GM18519 (cell line): Measurements from ENCODE around the gene MYH14.
A peak's percentile ranks its signal among the peaks of the same experiment; 100 is the strongest.
"Not testable (repeated sequence)": the region's sequence is repeated elsewhere in the genome, so short reads cannot be mapped to it uniquely, and the experiment has no call there.

Experiments used
- ATAC-seq: cut with Tn5 transposase; IDR thresholded peaks from one replicate; pipeline ENCODE4 v1.9.1; 2021; ENCODE audit warnings: mild to moderate bottlenecking, moderate library complexity; ENCODE audit not compliant: unreplicated experiment, low FRiP score

MYH14 gene

GRCh38 chr19:50329146-50329925, 125.9 kb downstream of the MYH14 start, which contains the start of gene KCNC3:
Gene KCNC3 (minus strand): TSS chr19:50329377. CDS start chr19:50329082, 295 bp downstream.
- peak; percentile 31 for ATAC-seq

GRCh38 chr19:50329926-50330294, 126.5 kb downstream of the MYH14 start:
- ATAC-seq, result not testable (repeated sequence)

- ATAC-seq, result no peak
Observed at GRCh38 chr19:50330365-50331078, 127.1 kb downstream of the MYH14 start.

GRCh38 chr19:50331221-50331993, 128.0 kb downstream of the MYH14 start:
- no peak for ATAC-seq

GRCh38 chr19:50331994-50332243, 128.5 kb downstream of the MYH14 start:
- ATAC-seq, result no peak

GRCh38 chr19:50332244-50333038, 129.0 kb downstream of the MYH14 start:
- no peak for ATAC-seq

- no peak for ATAC-seq
Observed at GRCh38 chr19:50333235-50333736, 129.9 kb downstream of the MYH14 start.

GRCh38 chr19:50333737-50334617, 130.6 kb downstream of the MYH14 start:
- ATAC-seq, result no peak

GRCh38 chr19:50334741-50335421, 131.5 kb downstream of the MYH14 start:
- no peak for ATAC-seq

- ATAC-seq, result not testable (repeated sequence)
Observed at GRCh38 chr19:50337031-50337430, 133.6 kb downstream of the MYH14 start.

GRCh38 chr19:50340331-50340730, 136.9 kb downstream of the MYH14 start:
- ATAC-seq, result no peak

GRCh38 chr19:50341091-50341564, 137.7 kb downstream of the MYH14 start:
- ATAC-seq, result peak; percentile 39

GRCh38 chr19:50344661-50345318, 141.4 kb downstream of the MYH14 start:
- ATAC-seq, result no peak

- ATAC-seq, result not testable (repeated sequence)
Observed at GRCh38 chr19:50347089-50347581, 143.7 kb downstream of the MYH14 start.

GRCh38 chr19:50349277-50350057, 146.0 kb downstream of the MYH14 start:
- no peak for ATAC-seq

GRCh38 chr19:50352242-50352641, 148.8 kb downstream of the MYH14 start:
- ATAC-seq, result no peak

GRCh38 chr19:50353487-50353880, 150.1 kb downstream of the MYH14 start:
- ATAC-seq, result not testable (repeated sequence)
